Testis (tissue), 3 donors: ENCODE data around the gene MAGI1. TPM values are rescaled to one million over a fixed set of nuclear protein-coding genes. Genes with fewer than 3 reads are reported as not detected.
A peak's percentile ranks its signal among the peaks of the same experiment; 100 is the strongest.
"Not testable (repeated sequence)": the region's sequence is repeated elsewhere in the genome, so short reads cannot be mapped to it uniquely, and the experiment has no call there.

Experiments used
- DNase-seq: peaks from one replicate; pipeline ENCODE4 v3.0.0-alpha.2; 2019
- H3K27ac ChIP-seq, 2 donors: fragments of 200-600 bp; sonication (generic); one replicate each; pipeline ENCODE4 v1.5.1; 2019
- H3K27me3 ChIP-seq: fragments of 200-600 bp; sonication (generic); one replicate; pipeline ENCODE4 v1.5.1; 2019
- H3K36me3 ChIP-seq: fragments of 200-600 bp; sonication (generic); one replicate; pipeline ENCODE4 v1.5.1; 2017; ENCODE audit warnings: low read depth; ENCODE audit errors: missing control alignments
- H3K4me1 ChIP-seq: fragments of 200-600 bp; sonication (generic); one replicate; pipeline ENCODE4 v1.5.1; 2019
- H3K4me3 ChIP-seq, 2 donors: fragments of 200-600 bp; sonication (generic); one replicate each; pipeline ENCODE4 v1.5.1; 2017 to 2019
- H3K9me3 ChIP-seq: fragments of 200-600 bp; sonication (generic); one replicate; pipeline ENCODE4 v1.5.1; 2017
- CTCF ChIP-seq, 3 experiments: fragments of 450-650 bp in 2 of 3; fragments of 200-600 bp in 1 of 3; sonication (generic) in 1 of 3; IDR thresholded peaks; one replicate each; pipeline ENCODE4 v1.5.1; 2016 to 2019; ENCODE audit warnings: antibody characterized with exemption in 3 of 3, mild to moderate bottlenecking in 2 of 3, moderate library complexity in 1 of 3
- POLR2A ChIP-seq: fragments of 450-650 bp; IDR thresholded peaks from one replicate; pipeline ENCODE4 v1.6.1; 2017; ENCODE audit warnings: antibody characterized with exemption, mild to moderate bottlenecking, moderate library complexity
- WGBS, 2 donors: methylation state at CpG; one replicate each; pipeline ENCODE4 v1.1.5; 2018; 5-methylcytosine and 5-hydroxymethylcytosine counted together
- intact Hi-C: fragments of 100-400 bp; cut with DNase I; formaldehyde crosslinking; loops from one replicate; pipeline ENCODE4 v1.15.1; 2023; ENCODE audit warnings: low total_unique reads
- polyA plus RNA-seq: library from polyadenylated mRNA; stranded (reverse); fragments of 350-450 nt; fragmentation: Illumina TruSeq; extraction: RNeasy Lipid Tissue Mini Kit (QIAGEN cat#74804); gene quantifications from one replicate; pipeline ENCODE4 v1.2.3, GENCODE V29; 2014; ENCODE audit warnings: low read depth, low replicate concordance; ENCODE audit not compliant: insufficient read depth
- total RNA-seq, 2 donors: library from RNA; depleted of rRNA; stranded (reverse); fragments of >200 nt; gene quantifications; one replicate each; pipeline ENCODE4 v1.2.3, GENCODE V29; 2016

The MAGI1 gene
- total and polyA plus RNA-seq, 3 donors from 2014 or later: 55.4 to 60.4 (median 56.1) TPM

- intact Hi-C loops: no loop called here
- Histone ChIP-seq H3K4me1 (no peaks in the 10 kb centered on the region), H3K27ac (no peak overlapping the region), H3K36me3 (no peaks in the 10 kb centered on the region), H3K4me3 (no peak overlapping the region), H3K27me3 (no peaks in the 10 kb centered on the region), H3K9me3 (no peaks in the 10 kb centered on the region)
- TF ChIP-seq POLR2A (no peak), CTCF (IDR thresholded peaks at IDR 0.05) (no peak)
- WGBS, 2 donors: 33 to 63% methylated on average over 2 of the region's 2 CpGs
- peak; percentile 47 for DNase-seq
These were observed 309.2 kb downstream of the MAGI1 start for GRCh38 chr3:65729555-65729954.

- H3K36me3 ChIP-seq: no peaks in the 10 kb centered on the region
- no peak overlapping the region for H3K27ac ChIP-seq
- no peak for TF ChIP-seq CTCF (IDR thresholded peaks at IDR 0.05)
- TF ChIP-seq POLR2A: no peak
- intact Hi-C loops: no loop called here
- no peak overlapping the region for H3K4me3 ChIP-seq
- no peak for DNase-seq
- H3K27me3 ChIP-seq: no peaks in the 10 kb centered on the region
- WGBS, 2 donors: 79 to 88% methylated on average over 2 of the region's 2 CpGs
- H3K4me1 ChIP-seq: no peaks in the 10 kb centered on the region
- no peaks in the 10 kb centered on the region for H3K9me3 ChIP-seq
These were observed 310.6 kb downstream of the MAGI1 start for GRCh38 chr3:65728138-65728537.

GRCh38 chr3:65723985-65724384, 314.7 kb downstream of the MAGI1 start:
- Histone ChIP-seq H3K27me3 (no peaks in the 10 kb centered on the region), H3K4me1 (no peaks in the 10 kb centered on the region), H3K9me3 (no peaks in the 10 kb centered on the region), H3K36me3 (no peaks in the 10 kb centered on the region), H3K4me3 (no peak overlapping the region), H3K27ac (no peak overlapping the region)
- TF ChIP-seq CTCF (IDR thresholded peaks at IDR 0.05): no peak
- no peak for TF ChIP-seq POLR2A
- DNase-seq: no peak
- WGBS, 2 donors: 78 to 83% methylated on average over 1 of the region's 1 CpG
- intact Hi-C loops: no loop called here

GRCh38 chr3:65723011-65723410, 315.7 kb downstream of the MAGI1 start:
- DNase-seq: no peak
- no peaks in the 10 kb centered on the region for H3K27me3 ChIP-seq
- TF ChIP-seq POLR2A (no peak), CTCF (IDR thresholded peaks at IDR 0.05) (no peak)
- no peak overlapping the region for H3K27ac ChIP-seq
- 96 to 99% methylated on average over 3 of the region's 3 CpGs for WGBS, 2 donors
- intact Hi-C loops: no loop called here
- no peak overlapping the region for H3K4me3 ChIP-seq
- H3K4me1 ChIP-seq: no peaks in the 10 kb centered on the region
- no peaks in the 10 kb centered on the region for H3K9me3 ChIP-seq
- H3K36me3 ChIP-seq: no peaks in the 10 kb centered on the region

- Histone ChIP-seq H3K27me3 (no peaks in the 10 kb centered on the region), H3K27ac (no peak overlapping the region), H3K4me3 (no peak overlapping the region), H3K36me3 (no peaks in the 10 kb centered on the region), H3K9me3 (no peaks in the 10 kb centered on the region), H3K4me1 (no peaks in the 10 kb centered on the region)
- 91 to 93% methylated on average over 4 of the region's 4 CpGs for WGBS, 2 donors
- TF ChIP-seq CTCF (IDR thresholded peaks at IDR 0.05): no peak
- no peak for TF ChIP-seq POLR2A
- no peak for DNase-seq
- intact Hi-C loops: no loop called here
These were observed 317.6 kb downstream of the MAGI1 start for GRCh38 chr3:65720989-65721737.

GRCh38 chr3:65719639-65720038, 319.1 kb downstream of the MAGI1 start:
- WGBS, 2 donors: 100% methylated on average over 1 of the region's 1 CpG
- intact Hi-C loops, H3K27me3 ChIP-seq, DNase-seq, H3K27ac ChIP-seq, H3K9me3 ChIP-seq, H3K4me1 ChIP-seq, H3K4me3 ChIP-seq, H3K36me3 ChIP-seq: not testable (repeated sequence)
